Measurements from ENCODE around the gene SPRR2D. TPM values are rescaled to one million over a fixed set of nuclear protein-coding genes. Genes with fewer than 3 reads are reported as not detected.

SPRR2D gene
- total RNA-seq: not detected
- polyA plus RNA-seq: not detected
- long read RNA-seq, donor 1: 0 reads
- long read RNA-seq, donor 2: 0 reads

- H3K9me3 ChIP-seq: no peaks in the 10 kb centered on the region
- H3K4me1 ChIP-seq: no peaks in the 10 kb centered on the region
- intact Hi-C loops (cut with DNase I): no loop called here
- H3K27ac ChIP-seq: no peak within 1 kb of the TSS
- H3K4me3 ChIP-seq: no peak within 1 kb of the TSS
- WGBS, 3 donors: 64 to 68% (median 64%) methylated on average over 4 of the region's 4 CpGs
- H3K27me3 ChIP-seq (ENCODE audit: insufficient read depth in 3 of 3, low read length in 2 of 3): no peaks in the 10 kb centered on the region
- TF ChIP-seq CTCF (IDR thresholded peaks at IDR 0.05): no peak
- no peak for DNase-seq
- no peak for ATAC-seq
- H3K36me3 ChIP-seq (ENCODE audit: insufficient read depth in 1 of 2, low read depth in 1 of 2): no peaks in the 10 kb centered on the region
These were observed at the start of gene SPRR2D for GRCh38 chr1:153040950-153041631. Gene SPRR2D (minus strand): TSS chr1:153041120. CDS start chr1:153040346, 774 bp downstream.

- ATAC-seq: no peak
- no peaks in the 10 kb centered on the region for H3K9me3 ChIP-seq
- WGBS, 3 donors: 59 to 69% (median 61%) methylated on average over 1 of the region's 1 CpG
- no peak overlapping the region for H3K27ac ChIP-seq
- intact Hi-C loops (cut with DNase I): no loop called here
- no peak for TF ChIP-seq CTCF (IDR thresholded peaks at IDR 0.05)
- no peak for DNase-seq
- H3K36me3 ChIP-seq (ENCODE audit: insufficient read depth in 1 of 2, low read depth in 1 of 2): no peaks in the 10 kb centered on the region
- H3K4me3 ChIP-seq: no peak overlapping the region
- H3K4me1 ChIP-seq: no peaks in the 10 kb centered on the region
- H3K27me3 ChIP-seq (ENCODE audit: insufficient read depth in 3 of 3, low read length in 2 of 3): no peaks in the 10 kb centered on the region
These were observed 46.7 kb upstream of the SPRR2D start for GRCh38 chr1:153087652-153088051.

DNA sequence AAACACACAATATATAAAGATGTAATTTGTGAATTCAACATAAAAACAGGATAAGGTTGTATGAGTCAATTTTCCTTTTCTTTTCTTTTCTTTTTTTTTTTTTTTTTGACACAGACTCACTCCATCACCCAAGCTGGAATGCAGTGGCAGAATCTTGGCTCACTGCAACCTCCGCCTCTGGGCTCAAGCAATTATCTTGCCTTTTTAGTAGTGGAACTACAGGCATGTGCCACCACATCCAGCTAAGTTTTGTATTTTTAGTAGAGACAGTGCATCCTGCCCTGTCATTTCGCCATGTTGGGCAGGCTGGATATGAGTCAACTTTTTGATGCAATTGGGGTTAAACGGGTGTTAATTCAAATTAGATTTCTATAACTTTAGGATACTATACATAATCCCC lies 40.8 kb upstream of the SPRR2D start:
- ATAC-seq: no peak
- intact Hi-C loops (cut with DNase I): no loop called here
- H3K4me3 ChIP-seq: no peak overlapping the region
- 65 to 71% (median 70%) methylated on average over 3 of the region's 3 CpGs for WGBS, 3 donors
- no peak for DNase-seq
- no peak overlapping the region for H3K27ac ChIP-seq
- H3K27me3 ChIP-seq (ENCODE audit: insufficient read depth in 3 of 3, low read length in 2 of 3): no peaks in the 10 kb centered on the region
- H3K4me1 ChIP-seq: no peaks in the 10 kb centered on the region
- no peaks in the 10 kb centered on the region for H3K36me3 ChIP-seq (ENCODE audit: insufficient read depth in 1 of 2, low read depth in 1 of 2)
- H3K9me3 ChIP-seq: no peaks in the 10 kb centered on the region
- no peak for TF ChIP-seq CTCF (IDR thresholded peaks at IDR 0.05)

- no peaks in the 10 kb centered on the region for H3K27me3 ChIP-seq (ENCODE audit: insufficient read depth in 3 of 3, low read length in 2 of 3)
- H3K9me3 ChIP-seq: no peaks in the 10 kb centered on the region
- TF ChIP-seq CTCF (IDR thresholded peaks at IDR 0.05): no peak
- ATAC-seq (no peak), DNase-seq (no peak)
- H3K36me3 ChIP-seq (ENCODE audit: insufficient read depth in 1 of 2, low read depth in 1 of 2): no peaks in the 10 kb centered on the region
- H3K4me3 ChIP-seq: no peak overlapping the region
- intact Hi-C loops (cut with DNase I): no loop called here
- H3K4me1 ChIP-seq: no peaks in the 10 kb centered on the region
- no peak overlapping the region for H3K27ac ChIP-seq
- 66 to 76% (median 75%) methylated on average over 5 of the region's 5 CpGs for WGBS, 3 donors
These were observed 32.1 kb upstream of the SPRR2D start for GRCh38 chr1:153072806-153073726.

All from psoas muscle (tissue), 8 donors.